Measurements from ENCODE around the gene PAX5.

Gene PAX5

GRCh38 chr9:36938617-36939016, 95.5 kb downstream of the PAX5 start:
- H2AFZ ChIP-seq (ENCODE audit: low read depth, low read length): no peak overlapping the region
- no peaks in the 10 kb centered on the region for H3K79me2 ChIP-seq (ENCODE audit: insufficient read depth, low read length)
- no peak overlapping the region for H3K4me3 ChIP-seq (ENCODE audit: low read depth in 1 of 2, low read length in 2 of 2)
- peaks cover 4% of the 10 kb centered on the region for H3K27me3 ChIP-seq (ENCODE audit: insufficient read depth, low read length, poor library complexity)
- ATAC-seq (ENCODE audit: insufficient read depth, low read depth) (no peak), DNase-seq (no peak)
- no peak overlapping the region for H3K4me2 ChIP-seq (ENCODE audit: insufficient read depth, low read length)
- H3K9me3 ChIP-seq (ENCODE audit: insufficient read depth, low read length, severe bottlenecking): no peaks in the 10 kb centered on the region
- no peaks in the 10 kb centered on the region for H4K20me1 ChIP-seq (ENCODE audit: insufficient read depth, low read length)
- TF ChIP-seq EZH2 (IDR thresholded peaks at IDR 0.05; ENCODE audit: borderline replicate concordance, low read depth, low read length, severe bottlenecking): no peak
- no peak for TF ChIP-seq CTCF (IDR thresholded peaks at IDR 0.05; ENCODE audit: borderline replicate concordance, extremely low read depth, low read length, poor library complexity, severe bottlenecking)
- no peak overlapping the region for H3K9ac ChIP-seq (ENCODE audit: low read depth, low read length)
- no peak overlapping the region for H3K27ac ChIP-seq (ENCODE audit: low read length)
- no peaks in the 10 kb centered on the region for H3K4me1 ChIP-seq (ENCODE audit: insufficient read depth, low read length)
- no peaks in the 10 kb centered on the region for H3K36me3 ChIP-seq (ENCODE audit: insufficient read depth, low read length)

- no peak overlapping the region for H2AFZ ChIP-seq (ENCODE audit: low read depth, low read length)
- no peaks in the 10 kb centered on the region for H3K4me1 ChIP-seq (ENCODE audit: insufficient read depth, low read length)
- H3K36me3 ChIP-seq (ENCODE audit: insufficient read depth, low read length): no peaks in the 10 kb centered on the region
- H3K4me2 ChIP-seq (ENCODE audit: insufficient read depth, low read length): no peak overlapping the region
- H3K9me3 ChIP-seq (ENCODE audit: insufficient read depth, low read length, severe bottlenecking): no peaks in the 10 kb centered on the region
- no peak for DNase-seq
- H3K4me3 ChIP-seq (ENCODE audit: low read depth in 1 of 2, low read length in 2 of 2): no peak overlapping the region
- H3K9ac ChIP-seq (ENCODE audit: low read depth, low read length): no peak overlapping the region
- no peak overlapping the region for H3K27ac ChIP-seq (ENCODE audit: low read length)
- peaks cover 4% of the 10 kb centered on the region for H3K27me3 ChIP-seq (ENCODE audit: insufficient read depth, low read length, poor library complexity)
- no peak for ATAC-seq (ENCODE audit: insufficient read depth, low read depth)
- TF ChIP-seq CTCF (IDR thresholded peaks at IDR 0.05; ENCODE audit: borderline replicate concordance, extremely low read depth, low read length, poor library complexity, severe bottlenecking) (no peak), EZH2 (IDR thresholded peaks at IDR 0.05; ENCODE audit: borderline replicate concordance, low read depth, low read length, severe bottlenecking) (no peak)
- no peaks in the 10 kb centered on the region for H3K79me2 ChIP-seq (ENCODE audit: insufficient read depth, low read length)
- H4K20me1 ChIP-seq (ENCODE audit: insufficient read depth, low read length): no peaks in the 10 kb centered on the region
These were observed 96.1 kb downstream of the PAX5 start for GRCh38 chr9:36937951-36938350.

GRCh38 chr9:36937346-36937745, 96.7 kb downstream of the PAX5 start:
- Histone ChIP-seq H2AFZ (ENCODE audit: low read depth, low read length) (no peak overlapping the region), H3K4me3 (ENCODE audit: low read depth in 1 of 2, low read length in 2 of 2) (no peak overlapping the region), H3K4me1 (ENCODE audit: insufficient read depth, low read length) (no peaks in the 10 kb centered on the region), H3K9me3 (ENCODE audit: insufficient read depth, low read length, severe bottlenecking) (no peaks in the 10 kb centered on the region), H3K9ac (ENCODE audit: low read depth, low read length) (no peak overlapping the region), H3K79me2 (ENCODE audit: insufficient read depth, low read length) (no peaks in the 10 kb centered on the region), H4K20me1 (ENCODE audit: insufficient read depth, low read length) (no peaks in the 10 kb centered on the region), H3K4me2 (ENCODE audit: insufficient read depth, low read length) (no peak overlapping the region), H3K27ac (ENCODE audit: low read length) (no peak overlapping the region), H3K27me3 (ENCODE audit: insufficient read depth, low read length, poor library complexity) (peaks cover 4% of the 10 kb centered on the region), H3K36me3 (ENCODE audit: insufficient read depth, low read length) (no peaks in the 10 kb centered on the region)
- TF ChIP-seq CTCF (IDR thresholded peaks at IDR 0.05; ENCODE audit: borderline replicate concordance, extremely low read depth, low read length, poor library complexity, severe bottlenecking): no peak
- TF ChIP-seq EZH2 (IDR thresholded peaks at IDR 0.05; ENCODE audit: borderline replicate concordance, low read depth, low read length, severe bottlenecking): no peak
- ATAC-seq (ENCODE audit: insufficient read depth, low read depth) (no peak), DNase-seq (no peak)

- Histone ChIP-seq H3K36me3 (ENCODE audit: insufficient read depth, low read length) (no peaks in the 10 kb centered on the region), H2AFZ (ENCODE audit: low read depth, low read length) (no peak overlapping the region), H3K4me1 (ENCODE audit: insufficient read depth, low read length) (no peaks in the 10 kb centered on the region), H3K27me3 (ENCODE audit: insufficient read depth, low read length, poor library complexity) (peaks cover 4% of the 10 kb centered on the region), H3K4me2 (ENCODE audit: insufficient read depth, low read length) (no peak overlapping the region), H4K20me1 (ENCODE audit: insufficient read depth, low read length) (no peaks in the 10 kb centered on the region), H3K27ac (ENCODE audit: low read length) (no peak overlapping the region), H3K4me3 (ENCODE audit: low read depth in 1 of 2, low read length in 2 of 2) (no peak overlapping the region), H3K9me3 (ENCODE audit: insufficient read depth, low read length, severe bottlenecking) (no peaks in the 10 kb centered on the region), H3K79me2 (ENCODE audit: insufficient read depth, low read length) (no peaks in the 10 kb centered on the region), H3K9ac (ENCODE audit: low read depth, low read length) (no peak overlapping the region)
- no peak for DNase-seq
- no peak for TF ChIP-seq EZH2 (IDR thresholded peaks at IDR 0.05; ENCODE audit: borderline replicate concordance, low read depth, low read length, severe bottlenecking)
- no peak for TF ChIP-seq CTCF (IDR thresholded peaks at IDR 0.05; ENCODE audit: borderline replicate concordance, extremely low read depth, low read length, poor library complexity, severe bottlenecking)
- no peak for ATAC-seq (ENCODE audit: insufficient read depth, low read depth)
These were observed 97.6 kb downstream of the PAX5 start for GRCh38 chr9:36936498-36936831.
